GM23338 (cell line): ENCODE data around the gene LTA4H.

ENCODE experiments used
- EZH2 ChIP-seq: fragments of 200-600 bp; sonication (generic); IDR thresholded peaks from one replicate; pipeline ENCODE4 v1.8.0; 2017; ENCODE audit warnings: antibody characterized with exemption, mild to moderate bottlenecking, low read depth; ENCODE audit not compliant: unreplicated experiment
- EZH2phosphoT487 ChIP-seq: fragments of 200-600 bp; sonication (generic); IDR thresholded peaks from one replicate; pipeline ENCODE4 v1.8.1; 2018; ENCODE audit warnings: antibody characterized with exemption; ENCODE audit not compliant: unreplicated experiment
- NANOG ChIP-seq: IDR thresholded peaks from 2 replicates; pipeline ENCODE4 v1.6.1; 2016; ENCODE audit warnings: antibody characterized with exemption, borderline replicate concordance
- TF ChIP-seq, protein P1 (sequence below), 2 experiments: fragments of 200-600 bp in 1 of 2; sonication (generic) in 1 of 2; conservative IDR thresholded peaks; 2 replicates each; pipeline versions ENCODE4 v1.5.1 to v1.6.1; 2016 to 2017; ENCODE audit warnings: antibody characterized with exemption in 2 of 2, low read depth in 2 of 2, mild to moderate bottlenecking in 2 of 2, moderate library complexity in 1 of 2

DNA sequence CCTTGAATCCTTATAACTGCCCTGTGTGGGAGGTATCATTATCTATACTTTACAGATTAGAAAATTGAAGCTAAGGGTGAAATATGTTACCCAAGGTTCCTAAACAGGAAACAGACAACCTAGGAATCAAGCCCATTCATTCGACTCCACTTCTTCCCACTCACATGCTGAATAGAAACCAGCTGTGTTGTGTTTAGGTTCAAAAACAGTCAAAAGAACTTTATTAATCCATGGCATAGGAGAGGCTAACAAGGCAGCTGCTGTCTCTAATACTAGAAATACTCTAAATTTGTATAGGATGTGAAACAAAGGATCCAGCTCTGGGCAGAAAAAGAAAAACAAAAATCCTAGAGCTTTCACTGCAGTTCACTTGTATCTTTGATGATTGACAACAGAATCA, 82.4 kb downstream of the LTA4H start:
- TF ChIP-seq, protein P1, sequence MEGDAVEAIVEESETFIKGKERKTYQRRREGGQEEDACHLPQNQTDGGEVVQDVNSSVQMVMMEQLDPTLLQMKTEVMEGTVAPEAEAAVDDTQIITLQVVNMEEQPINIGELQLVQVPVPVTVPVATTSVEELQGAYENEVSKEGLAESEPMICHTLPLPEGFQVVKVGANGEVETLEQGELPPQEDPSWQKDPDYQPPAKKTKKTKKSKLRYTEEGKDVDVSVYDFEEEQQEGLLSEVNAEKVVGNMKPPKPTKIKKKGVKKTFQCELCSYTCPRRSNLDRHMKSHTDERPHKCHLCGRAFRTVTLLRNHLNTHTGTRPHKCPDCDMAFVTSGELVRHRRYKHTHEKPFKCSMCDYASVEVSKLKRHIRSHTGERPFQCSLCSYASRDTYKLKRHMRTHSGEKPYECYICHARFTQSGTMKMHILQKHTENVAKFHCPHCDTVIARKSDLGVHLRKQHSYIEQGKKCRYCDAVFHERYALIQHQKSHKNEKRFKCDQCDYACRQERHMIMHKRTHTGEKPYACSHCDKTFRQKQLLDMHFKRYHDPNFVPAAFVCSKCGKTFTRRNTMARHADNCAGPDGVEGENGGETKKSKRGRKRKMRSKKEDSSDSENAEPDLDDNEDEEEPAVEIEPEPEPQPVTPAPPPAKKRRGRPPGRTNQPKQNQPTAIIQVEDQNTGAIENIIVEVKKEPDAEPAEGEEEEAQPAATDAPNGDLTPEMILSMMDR (conservative IDR thresholded peaks at IDR 0.05; ENCODE audit: low read depth in 2 of 2): no peak
- TF ChIP-seq NANOG (no peak), EZH2 (no peak), EZH2phosphoT487 (no peak)
